H1 (cell line): ENCODE results near the gene ABHD4. TPM values are rescaled to one million over a fixed set of nuclear protein-coding genes. Genes with fewer than 3 reads are reported as not detected.

Experiments used
- CTCF ChIA-PET: fragments of 300-600 bp; sonication (Branson Sonifier 250); formaldehyde crosslinking; loops from one replicate; lab custom pipeline; 2021; ENCODE audit not compliant: partially characterized antibody; lab: Charles Lee
- POLR2A ChIA-PET: fragments of 300-600 bp; sonication (Branson Sonifier 250); formaldehyde crosslinking; loops from one replicate; lab custom pipeline; 2021; ENCODE audit warnings: inconsistent platforms; ENCODE audit not compliant: partially characterized antibody; lab: Charles Lee
- DNase-seq, 2 experiments: peaks; one replicate each; pipeline versions ENCODE4 v3.0.0 to v3.0.0-alpha.2; 2010 to 2022; ENCODE audit warnings: low spot score in 2 of 2, low read depth in 1 of 2, mixed read lengths in 1 of 2
- FAIRE-seq: peaks from 2 replicates; lab custom pipeline; 2011; peaks lifted over from hg19 to GRCh38; lab: Jason Lieb, UNC
- H2AFZ ChIP-seq: 2 replicates; pipeline ENCODE4 v1.8.1; 2012; ENCODE audit warnings: low read length, inconsistent platforms
- H2AK5ac ChIP-seq: 2 replicates; pipeline ENCODE4 v1.6.1; 2013; ENCODE audit warnings: low read depth, low read length
- H2BK120ac ChIP-seq: replicated peaks from 2 replicates; pipeline ENCODE3; 2013; ENCODE audit warnings: low read depth, low read length, inconsistent platforms
- H2BK12ac ChIP-seq: 2 replicates; pipeline ENCODE4 v1.6.1; 2013; ENCODE audit warnings: low read depth, low read length
- H2BK15ac ChIP-seq: 2 replicates; pipeline ENCODE4 v1.6.1; 2013; ENCODE audit warnings: low read length
- H2BK20ac ChIP-seq: 2 replicates; pipeline ENCODE4 v1.6.1; 2013; ENCODE audit warnings: low read length
- H2BK5ac ChIP-seq: 2 replicates; pipeline ENCODE4 v1.6.1; 2013; ENCODE audit warnings: low read depth, low read length
- H3K14ac ChIP-seq: 2 replicates; pipeline ENCODE4 v1.6.1; 2013; ENCODE audit warnings: inconsistent platforms; ENCODE audit not compliant: insufficient read length
- H3K18ac ChIP-seq: 2 replicates; pipeline ENCODE4 v1.6.1; 2013; ENCODE audit warnings: low read length; ENCODE audit errors: extremely low read depth
- H3K23ac ChIP-seq: 2 replicates; pipeline ENCODE4 v1.6.1; 2013; ENCODE audit warnings: inconsistent platforms; ENCODE audit not compliant: insufficient read length
- H3K23me2 ChIP-seq: 2 replicates; pipeline ENCODE4 v1.6.1; 2013; ENCODE audit warnings: low read depth, low read length
- H3K27ac ChIP-seq: 2 replicates; pipeline ENCODE4 v1.6.1; 2011; ENCODE audit warnings: low read depth, low read length, inconsistent platforms
- H3K27me3 ChIP-seq, 4 experiments: replicated peaks in 1 of 4; 1 replicate in 1 of 4; 2 replicates in 3 of 4; pipeline versions ENCODE4 v1.6.1 to v1.8.1; 2011 to 2013; ENCODE audit warnings: low read length in 3 of 4, mild to moderate bottlenecking in 3 of 4, inconsistent platforms in 2 of 4, mixed read lengths in 2 of 4, moderate library complexity in 1 of 4; ENCODE audit not compliant: control insufficient read depth in 3 of 4, insufficient read depth in 3 of 4; ENCODE audit errors: extremely low read depth in 1 of 4
- H3K36me3 ChIP-seq, 4 experiments: 2 replicates each; pipeline versions ENCODE4 v1.6.1 to v1.8.1; 2011 to 2013; ENCODE audit warnings: mild to moderate bottlenecking in 4 of 4, low read length in 3 of 4, moderate library complexity in 2 of 4, control low read depth in 1 of 4, inconsistent platforms in 1 of 4; ENCODE audit not compliant: insufficient read depth in 4 of 4, control insufficient read depth in 2 of 4
- H3K4ac ChIP-seq: replicated peaks from 2 replicates; pipeline ENCODE3; 2013; ENCODE audit warnings: low read length, low read depth, mixed read lengths, inconsistent platforms; ENCODE audit not compliant: insufficient read length
- H3K4me1 ChIP-seq, 4 experiments: replicated peaks in 1 of 4; 1 replicate in 1 of 4; 2 replicates in 3 of 4; pipeline versions ENCODE4 v1.6.1 to v1.8.1; 2011 to 2013; ENCODE audit warnings: low read length in 3 of 4, inconsistent platforms in 2 of 4, mixed read lengths in 1 of 4; ENCODE audit not compliant: insufficient read depth in 4 of 4, control insufficient read depth in 3 of 4
- H3K4me2 ChIP-seq, 2 experiments: 2 replicates each; pipeline versions ENCODE4 v1.6.1 to v1.8.1; 2011 to 2013; ENCODE audit warnings: low read depth in 2 of 2, low read length in 2 of 2, control low read depth in 1 of 2, inconsistent platforms in 1 of 2, mild to moderate bottlenecking in 1 of 2; ENCODE audit not compliant: insufficient read depth in 1 of 2
- H3K4me3 ChIP-seq, 4 experiments: fragments of 200-600, 300-600 bp in 1 of 4; sonication (generic), shearing (Covaris generic), sonication (Bioruptor Twin) in 1 of 4; 2 replicates each; pipeline versions ENCODE4 v1.5.1 to v1.8.1; 2011 to 2016; ENCODE audit warnings: low read length in 4 of 4, low read depth in 3 of 4, control low read depth in 2 of 4, inconsistent platforms in 2 of 4, mild to moderate bottlenecking in 2 of 4, mixed read lengths in 1 of 4, moderate library complexity in 1 of 4; ENCODE audit not compliant: insufficient read depth in 2 of 4; ENCODE audit errors: extremely low read depth in 1 of 4
- H3K56ac ChIP-seq: replicated peaks from 2 replicates; pipeline ENCODE3; 2013; ENCODE audit warnings: low read depth, mild to moderate bottlenecking, mixed read lengths, low read length, inconsistent platforms; ENCODE audit not compliant: insufficient read length
- H3K79me1 ChIP-seq: 2 replicates; pipeline ENCODE4 v1.6.1; 2013; ENCODE audit warnings: low read depth, low read length, control low read depth
- H3K79me2 ChIP-seq, 2 experiments: 2 replicates each; pipeline versions ENCODE4 v1.6.1 to v1.8.1; 2012 to 2013; ENCODE audit warnings: low read length in 2 of 2, mild to moderate bottlenecking in 2 of 2, inconsistent platforms in 1 of 2; ENCODE audit not compliant: insufficient read depth in 2 of 2, control insufficient read depth in 1 of 2
- H3K9ac ChIP-seq, 4 experiments: replicated peaks in 1 of 4; 1 replicate in 1 of 4; 2 replicates in 3 of 4; pipeline versions ENCODE4 v1.6.1 to v1.8.1; 2011 to 2013; ENCODE audit warnings: low read depth in 3 of 4, low read length in 3 of 4, control low read depth in 2 of 4, mild to moderate bottlenecking in 2 of 4, moderate library complexity in 2 of 4, inconsistent platforms in 1 of 4; ENCODE audit errors: extremely low read depth in 1 of 4
- H3K9me3 ChIP-seq, 2 experiments: 2 replicates each; pipeline versions ENCODE4 v1.6.1 to v1.8.1; 2012 to 2013; ENCODE audit warnings: mild to moderate bottlenecking in 2 of 2, moderate library complexity in 2 of 2, control low read depth in 1 of 2, inconsistent platforms in 1 of 2, low read depth in 1 of 2, low read length in 1 of 2, mixed read lengths in 1 of 2; ENCODE audit not compliant: insufficient read depth in 2 of 2
- H4K20me1 ChIP-seq, 2 experiments: replicated peaks in 1 of 2; 2 replicates each; pipeline versions ENCODE3 to v1.8.1; 2011 to 2013; ENCODE audit warnings: inconsistent platforms in 2 of 2, low read length in 2 of 2, mild to moderate bottlenecking in 1 of 2; ENCODE audit not compliant: insufficient read depth in 2 of 2, control insufficient read depth in 1 of 2
- H4K5ac ChIP-seq: 2 replicates; pipeline ENCODE4 v1.6.1; 2013; ENCODE audit warnings: low read length, low read depth, mixed read lengths, inconsistent platforms; ENCODE audit not compliant: insufficient read length
- H4K8ac ChIP-seq: 2 replicates; pipeline ENCODE4 v1.8.0; 2013; ENCODE audit warnings: mild to moderate bottlenecking, moderate library complexity, low read length, inconsistent platforms; ENCODE audit not compliant: insufficient read depth; ENCODE audit errors: extremely low read depth
- H4K91ac ChIP-seq: replicated peaks from 2 replicates; pipeline ENCODE3; 2013; ENCODE audit warnings: low read length, mixed read lengths, inconsistent platforms; ENCODE audit not compliant: insufficient read length
- POLR2A ChIP-seq, 2 experiments: IDR thresholded peaks; 1 replicate in 1 of 2; 2 replicates in 1 of 2; pipeline ENCODE4 v1.6.1; 2011; ENCODE audit warnings: low read depth in 2 of 2, low read length in 2 of 2, mild to moderate bottlenecking in 2 of 2; ENCODE audit errors: control extremely low read depth in 1 of 2
- SIN3A ChIP-seq, 2 experiments: IDR thresholded peaks in 1 of 2; conservative IDR thresholded peaks in 1 of 2; 2 replicates each; pipeline ENCODE4 v1.6.1; 2011 to 2012; ENCODE audit warnings: low read length in 2 of 2, improper control_type of control experiment in 1 of 2, low read depth in 1 of 2, mild to moderate bottlenecking in 1 of 2
- WGBS, 2 experiments: shearing (Covaris generic) in 1 of 2; methylation state at CpG; one replicate each; pipeline versions ENCODE4 v1.1.6 to v1.1.7; 2013 to 2015; ENCODE audit warnings: low lambda C conversion rate in 2 of 2, mixed read lengths in 2 of 2, inconsistent platforms in 1 of 2, low coverage in 1 of 2, missing lambda C conversion rate in 1 of 2; ENCODE audit not compliant: insufficient replicate concordance in 2 of 2, insufficient coverage in 1 of 2, insufficient read length in 1 of 2; ENCODE audit errors: extremely low coverage in 1 of 2, missing lambda C conversion rate in 1 of 2; 5-methylcytosine and 5-hydroxymethylcytosine counted together
- polyA plus RNA-seq, 7 experiments: library from polyadenylated mRNA; depleted of rRNA in 3 of 7; stranded (reverse) in 5 of 7; unstranded in 2 of 7; fragments of >200 nt in 5 of 7; fragments of 200-250 nt in 2 of 7; gene quantifications; 1 replicate in 5 of 7; 2 replicates in 1 of 7; 4 replicates in 1 of 7; pipeline versions ENCODE4 v1.2.1 to v1.2.3, GENCODE V29; 2011 to 2013; ENCODE audit warnings: missing spikeins in 2 of 7, mixed read lengths in 2 of 7
- total RNA-seq: library from RNA; stranded (reverse); fragmentation: NEBNext Ultra II Directional; extraction: Animal tissue kit (Norgen Biotek cat#: 25700); gene quantifications from 2 replicates; pipeline ENCODE4 v1.2.1, GENCODE V29; 2021

The ABHD4 gene
- total and polyA plus RNA-seq, 2 of the 8 experiments (the other 6 are each of a cell fraction or from before 2014, with no cell fraction given), result 32.4 to 42.9 TPM

- Histone ChIP-seq H3K4ac (no peak overlapping the region), H3K56ac (no peak overlapping the region), H3K9me3 (peaks cover 9 to 13% of the 10 kb centered on the region in 2 experiments; a peak in 2 of 4 replicates), H2AK5ac (no peak overlapping the region), H3K4me2 (no peak overlapping the region), H3K27me3 (no peaks in the 10 kb centered on the region), H3K4me1 (peaks cover 0 to 9% (median 4%) of the 10 kb centered on the region in 4 experiments; a peak in 3 of 7 replicates), H3K27ac (no peak overlapping the region), H4K5ac (no peak overlapping the region), H2BK12ac (no peak overlapping the region), H2BK5ac (no peak overlapping the region), H3K14ac (no peak overlapping the region), H3K79me2 (no peaks in the 10 kb centered on the region), H2BK120ac (no peak overlapping the region), H4K91ac (no peak overlapping the region), H3K4me3 (no peak overlapping the region), H2BK15ac (no peak overlapping the region), H3K9ac (no peak overlapping the region), H3K18ac (no peak overlapping the region), H2AFZ (no peak overlapping the region), H3K79me1 (no peaks in the 10 kb centered on the region), H2BK20ac (no peak overlapping the region), H3K23ac (no peak overlapping the region), H3K23me2 (peaks cover 2% of the 10 kb centered on the region; the same call in 1 of the 2 replicates), H3K36me3 (no peaks in the 10 kb centered on the region), H4K8ac (no peak overlapping the region), H4K20me1 (no peaks in the 10 kb centered on the region)
- no peak for DNase-seq
- TF ChIP-seq SIN3A (conservative IDR thresholded peaks at IDR 0.05 in 1 of 2, IDR thresholded peaks at IDR 0.05 in 1 of 2; ENCODE audit: low read depth in 1 of 2, low read length in 2 of 2) (no peak), POLR2A (IDR thresholded peaks at IDR 0.05; ENCODE audit: control extremely low read depth in 1 of 2, low read depth in 2 of 2, low read length in 2 of 2) (no peak)
- FAIRE-seq, result no peak
- POLR2A ChIA-PET, result no interaction called here
- CTCF ChIA-PET, result interaction anchor here (0.8 to 1.2 kb wide), 2 partner anchors 12 to 14 kb away, joined by 3 to 4 read pairs; partner anchors contain the start of gene OR6J1
- 91% methylated on average over 3 of the region's 3 CpGs; no CpG with 5 or more reads in 1 of the 2 experiments for WGBS, 2 experiments
Measured at GRCh38 chr14:22630066-22630465, 32.0 kb downstream of the ABHD4 start.
